Measurements from ENCODE around the gene MAST4.

The MAST4 gene

GRCh38 chr5:66793049-66793448 is 196.9 kb downstream of the MAST4 start:
- TF ChIP-seq CTCF (IDR thresholded peaks at IDR 0.05; ENCODE audit: control extremely low read depth, extremely low read depth, low read depth, missing control alignments) = no peak
- CTCF ChIA-PET = interaction anchor here (1.3 kb wide), 1 partner anchor 86 kb away, joined by 3 read pairs; no protein-coding TSS in a partner anchor
- POLR2A ChIA-PET = no interaction called here
- no peak for DNase-seq (ENCODE audit: extremely low spot score)

DNA sequence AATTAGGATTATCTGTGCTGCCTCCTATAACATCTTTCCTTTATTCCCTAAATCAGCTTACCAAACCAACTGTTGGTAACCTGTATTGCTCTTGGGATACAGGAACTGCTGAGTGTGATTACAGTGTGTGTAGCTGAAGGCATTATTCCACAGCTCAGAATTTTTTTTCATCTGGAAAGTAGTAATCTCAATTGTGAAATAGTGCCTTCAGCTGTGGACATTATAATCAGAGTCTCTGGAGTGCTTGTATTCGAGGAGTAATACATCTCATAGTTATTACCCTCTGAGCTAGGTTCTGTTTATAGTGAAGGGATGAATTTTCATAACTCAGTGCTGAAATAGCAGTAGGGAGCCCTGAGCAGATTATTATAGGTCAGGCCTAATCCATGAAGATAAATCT is 199.5 kb downstream of the MAST4 start:
- TF ChIP-seq CTCF (IDR thresholded peaks at IDR 0.05; ENCODE audit: control extremely low read depth, extremely low read depth, low read depth, missing control alignments) = no peak
- DNase-seq (ENCODE audit: extremely low spot score) = no peak
- ChIA-PET POLR2A (no interaction called here), CTCF (interaction anchor here (1.3 to 3.4 kb wide), 2 partner anchors 17 to 489 kb away, joined by 3 to 10 read pairs; no protein-coding TSS in a partner anchor)

- ChIA-PET POLR2A (no interaction called here), CTCF (interaction anchor here (1.3 to 3.4 kb wide), 2 partner anchors 18 to 490 kb away, joined by 3 to 10 read pairs; no protein-coding TSS in a partner anchor)
- DNase-seq (ENCODE audit: extremely low spot score) = no peak
These were observed 200.4 kb downstream of the MAST4 start for GRCh38 chr5:66796305-66797292.

DNA sequence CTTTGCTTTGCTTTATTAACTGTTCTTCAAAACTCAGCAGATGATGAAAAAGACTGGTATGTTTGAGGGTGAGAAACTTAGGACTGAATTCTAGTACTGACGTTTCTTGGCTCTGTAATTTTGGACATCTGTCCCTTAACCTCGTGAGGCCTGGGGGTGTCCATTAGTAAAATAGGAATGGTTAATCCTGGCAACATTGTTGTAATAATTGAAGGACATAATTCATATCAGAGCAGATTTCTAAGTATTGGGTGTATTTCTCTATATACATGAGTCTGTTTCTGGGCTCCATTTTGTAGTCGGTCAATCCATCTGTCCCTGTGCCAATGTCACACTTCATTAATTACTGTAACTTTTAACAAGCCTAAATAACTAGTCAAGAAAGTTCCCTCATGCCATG is 206.7 kb downstream of the MAST4 start:
- no peak for TF ChIP-seq CTCF (IDR thresholded peaks at IDR 0.05; ENCODE audit: control extremely low read depth, extremely low read depth, low read depth, missing control alignments)
- POLR2A ChIA-PET = no interaction called here
- CTCF ChIA-PET = no interaction called here
- no peak for DNase-seq (ENCODE audit: extremely low spot score)

More at GRCh38 chr5:66796305-66797292, 200.4 kb downstream of the MAST4 start:
- no peak for TF ChIP-seq CTCF (IDR thresholded peaks at IDR 0.05; ENCODE audit: control extremely low read depth, extremely low read depth, low read depth, missing control alignments)

DNA sequence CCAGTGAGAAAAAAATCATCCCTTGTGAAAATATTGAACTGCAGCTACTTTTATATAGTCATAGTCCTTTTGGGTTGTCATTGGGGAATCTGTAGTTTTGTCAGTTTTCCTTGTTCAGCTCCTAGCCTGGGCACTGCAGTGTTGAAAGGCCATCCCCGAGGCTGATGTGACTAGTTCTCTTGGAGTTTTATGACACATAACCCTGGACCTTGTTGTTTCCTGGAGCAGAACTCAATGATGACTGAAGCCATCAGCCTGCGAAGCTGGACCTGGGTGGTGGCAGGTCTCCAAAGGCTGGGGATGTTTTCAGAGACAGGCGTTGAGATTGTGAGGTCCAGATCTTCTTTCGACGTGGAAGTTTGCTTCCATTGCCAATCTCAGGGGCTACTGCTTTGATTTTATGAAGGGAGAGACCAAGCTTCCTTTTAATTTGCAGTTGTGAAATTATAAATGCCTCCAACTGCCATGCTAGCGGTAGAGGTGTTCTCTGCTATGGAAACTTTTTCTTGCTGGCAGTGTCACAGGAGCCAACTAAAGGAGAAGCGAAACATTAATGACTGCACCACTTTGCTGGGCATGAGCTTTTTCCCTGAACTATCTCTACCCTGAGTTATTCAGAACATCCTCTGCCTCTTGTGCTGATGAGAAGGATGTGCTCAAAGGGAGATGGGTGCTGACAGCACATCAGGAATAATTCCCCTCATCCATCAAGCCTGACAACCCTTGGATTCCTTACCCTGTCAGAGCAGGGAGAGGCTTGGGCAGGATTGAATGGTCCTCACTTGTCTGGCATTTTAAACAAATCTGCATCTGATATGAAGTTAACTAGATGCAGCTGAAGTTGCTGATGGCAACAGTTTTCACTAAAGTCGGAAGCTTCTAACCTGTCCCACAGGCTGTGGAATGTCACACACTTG is 209.6 kb downstream of the MAST4 start:
- DNase-seq (ENCODE audit: extremely low spot score) = no peak
- ChIA-PET POLR2A (no interaction called here), CTCF (interaction anchor here (0.8 to 1.1 kb wide), 3 partner anchors 9 to 499 kb away, joined by 3 to 4 read pairs (median 3); no protein-coding TSS in a partner anchor)
- no peak for TF ChIP-seq CTCF (IDR thresholded peaks at IDR 0.05; ENCODE audit: control extremely low read depth, extremely low read depth, low read depth, missing control alignments)

- DNase-seq (ENCODE audit: extremely low spot score) = no peak
- CTCF ChIA-PET = interaction anchor here (1.2 kb wide), 1 partner anchor 51 kb away, joined by 3 read pairs; no protein-coding TSS in a partner anchor
- POLR2A ChIA-PET = no interaction called here
These were observed 211.6 kb downstream of the MAST4 start for GRCh38 chr5:66807743-66808142.

More at GRCh38 chr5:66807743-66808142, 211.6 kb downstream of the MAST4 start:
- no peak for TF ChIP-seq CTCF (IDR thresholded peaks at IDR 0.05; ENCODE audit: control extremely low read depth, extremely low read depth, low read depth, missing control alignments)
